ENCODE data around the gene NDC1.
"Not testable (repeated sequence)": the region's sequence is repeated elsewhere in the genome, so short reads cannot be mapped to it uniquely, and the experiment has no call there.

The NDC1 gene

GRCh38 chr1:53763461-53763860 is 74.6 kb downstream of the NDC1 start:
- DNase-seq, result no peak

- not testable (repeated sequence) for DNase-seq
Observed at GRCh38 chr1:53760497-53760896, 77.6 kb downstream of the NDC1 start.

- DNase-seq, result no peak
Observed at GRCh38 chr1:53755874-53756273, 82.2 kb downstream of the NDC1 start.

- DNase-seq, result no peak
Observed at GRCh38 chr1:53754484-53755312, 83.4 kb downstream of the NDC1 start.

- DNase-seq, result no peak
Observed at GRCh38 chr1:53752281-53752680, 85.8 kb downstream of the NDC1 start.

- DNase-seq, result no peak
Observed at GRCh38 chr1:53747841-53748240, 90.3 kb downstream of the NDC1 start.

- no peak for DNase-seq
Observed at GRCh38 chr1:53740621-53741105, 97.4 kb downstream of the NDC1 start.

- DNase-seq, result peak; percentile 55
Observed at GRCh38 chr1:53739109-53739681, 98.9 kb downstream of the NDC1 start, which contains the start of gene GLIS1. TSS of gene GLIS1 (minus strand) at chr1:53739164. CDS start at chr1:53738064, 1,100 bp downstream.

GRCh38 chr1:53738205-53739108 is 99.6 kb downstream of the NDC1 start:
- no peak for DNase-seq

GRCh38 chr1:53737648-53738204 is 100.4 kb downstream of the NDC1 start:
- no peak for DNase-seq

GRCh38 chr1:53736290-53736689 is 101.8 kb downstream of the NDC1 start:
- DNase-seq, result no peak

- no peak for DNase-seq
Observed at GRCh38 chr1:53735681-53736080, 102.4 kb downstream of the NDC1 start.

- no peak for DNase-seq
Observed at GRCh38 chr1:53735261-53735660, 102.8 kb downstream of the NDC1 start.

GRCh38 chr1:53734650-53735211 is 103.4 kb downstream of the NDC1 start:
- DNase-seq, result no peak

GRCh38 chr1:53733975-53734649 is 104.0 kb downstream of the NDC1 start:
- DNase-seq, result no peak

- DNase-seq, result no peak
Observed at GRCh38 chr1:53733447-53733931, 104.6 kb downstream of the NDC1 start.

GRCh38 chr1:53732912-53733317 is 105.2 kb downstream of the NDC1 start:
- DNase-seq, result no peak

- DNase-seq, result no peak
Observed at GRCh38 chr1:53732409-53732808, 105.7 kb downstream of the NDC1 start.

GRCh38 chr1:53731779-53732305 is 106.3 kb downstream of the NDC1 start:
- no peak for DNase-seq

- DNase-seq, result no peak
Observed at GRCh38 chr1:53731043-53731600, 107.0 kb downstream of the NDC1 start.

GRCh38 chr1:53730224-53730865 is 107.8 kb downstream of the NDC1 start:
- DNase-seq, result no peak
